H1 (cell line): ENCODE measurements around the gene SVOPL. TPM values are rescaled to one million over a fixed set of nuclear protein-coding genes. Genes with fewer than 3 reads are reported as not detected.

ENCODE experiments used
- CTCF ChIA-PET: fragments of 300-600 bp; sonication (Branson Sonifier 250); formaldehyde crosslinking; loops from one replicate; lab custom pipeline; 2021; ENCODE audit not compliant: partially characterized antibody; lab: Charles Lee
- POLR2A ChIA-PET: fragments of 300-600 bp; sonication (Branson Sonifier 250); formaldehyde crosslinking; loops from one replicate; lab custom pipeline; 2021; ENCODE audit warnings: inconsistent platforms; ENCODE audit not compliant: partially characterized antibody; lab: Charles Lee
- DNase-seq, 2 experiments: peaks; one replicate each; pipeline versions ENCODE4 v3.0.0 to v3.0.0-alpha.2; 2010 to 2022; ENCODE audit warnings: low spot score in 2 of 2, low read depth in 1 of 2, mixed read lengths in 1 of 2
- FAIRE-seq: peaks from 2 replicates; lab custom pipeline; 2011; peaks lifted over from hg19 to GRCh38; lab: Jason Lieb, UNC
- H2AFZ ChIP-seq: 2 replicates; pipeline ENCODE4 v1.8.1; 2012; ENCODE audit warnings: low read length, inconsistent platforms
- H2AK5ac ChIP-seq: 2 replicates; pipeline ENCODE4 v1.6.1; 2013; ENCODE audit warnings: low read depth, low read length
- H2BK120ac ChIP-seq: replicated peaks from 2 replicates; pipeline ENCODE3; 2013; ENCODE audit warnings: low read depth, low read length, inconsistent platforms
- H2BK12ac ChIP-seq: 2 replicates; pipeline ENCODE4 v1.6.1; 2013; ENCODE audit warnings: low read depth, low read length
- H2BK15ac ChIP-seq: 2 replicates; pipeline ENCODE4 v1.6.1; 2013; ENCODE audit warnings: low read length
- H2BK20ac ChIP-seq: 2 replicates; pipeline ENCODE4 v1.6.1; 2013; ENCODE audit warnings: low read length
- H2BK5ac ChIP-seq: 2 replicates; pipeline ENCODE4 v1.6.1; 2013; ENCODE audit warnings: low read depth, low read length
- H3K14ac ChIP-seq: 2 replicates; pipeline ENCODE4 v1.6.1; 2013; ENCODE audit warnings: inconsistent platforms; ENCODE audit not compliant: insufficient read length
- H3K18ac ChIP-seq: 2 replicates; pipeline ENCODE4 v1.6.1; 2013; ENCODE audit warnings: low read length; ENCODE audit errors: extremely low read depth
- H3K23ac ChIP-seq: 2 replicates; pipeline ENCODE4 v1.6.1; 2013; ENCODE audit warnings: inconsistent platforms; ENCODE audit not compliant: insufficient read length
- H3K23me2 ChIP-seq: 2 replicates; pipeline ENCODE4 v1.6.1; 2013; ENCODE audit warnings: low read depth, low read length
- H3K27ac ChIP-seq: 2 replicates; pipeline ENCODE4 v1.6.1; 2011; ENCODE audit warnings: low read depth, low read length, inconsistent platforms
- H3K27me3 ChIP-seq, 4 experiments: replicated peaks in 1 of 4; 1 replicate in 1 of 4; 2 replicates in 3 of 4; pipeline versions ENCODE4 v1.6.1 to v1.8.1; 2011 to 2013; ENCODE audit warnings: low read length in 3 of 4, mild to moderate bottlenecking in 3 of 4, inconsistent platforms in 2 of 4, mixed read lengths in 2 of 4, moderate library complexity in 1 of 4; ENCODE audit not compliant: control insufficient read depth in 3 of 4, insufficient read depth in 3 of 4; ENCODE audit errors: extremely low read depth in 1 of 4
- H3K36me3 ChIP-seq, 4 experiments: 2 replicates each; pipeline versions ENCODE4 v1.6.1 to v1.8.1; 2011 to 2013; ENCODE audit warnings: mild to moderate bottlenecking in 4 of 4, low read length in 3 of 4, moderate library complexity in 2 of 4, control low read depth in 1 of 4, inconsistent platforms in 1 of 4; ENCODE audit not compliant: insufficient read depth in 4 of 4, control insufficient read depth in 2 of 4
- H3K4ac ChIP-seq: replicated peaks from 2 replicates; pipeline ENCODE3; 2013; ENCODE audit warnings: low read length, low read depth, mixed read lengths, inconsistent platforms; ENCODE audit not compliant: insufficient read length
- H3K4me1 ChIP-seq, 4 experiments: replicated peaks in 1 of 4; 1 replicate in 1 of 4; 2 replicates in 3 of 4; pipeline versions ENCODE4 v1.6.1 to v1.8.1; 2011 to 2013; ENCODE audit warnings: low read length in 3 of 4, inconsistent platforms in 2 of 4, mixed read lengths in 1 of 4; ENCODE audit not compliant: insufficient read depth in 4 of 4, control insufficient read depth in 3 of 4
- H3K4me2 ChIP-seq, 2 experiments: 2 replicates each; pipeline versions ENCODE4 v1.6.1 to v1.8.1; 2011 to 2013; ENCODE audit warnings: low read depth in 2 of 2, low read length in 2 of 2, control low read depth in 1 of 2, inconsistent platforms in 1 of 2, mild to moderate bottlenecking in 1 of 2; ENCODE audit not compliant: insufficient read depth in 1 of 2
- H3K4me3 ChIP-seq, 4 experiments: fragments of 200-600, 300-600 bp in 1 of 4; sonication (generic), shearing (Covaris generic), sonication (Bioruptor Twin) in 1 of 4; 2 replicates each; pipeline versions ENCODE4 v1.5.1 to v1.8.1; 2011 to 2016; ENCODE audit warnings: low read length in 4 of 4, low read depth in 3 of 4, control low read depth in 2 of 4, inconsistent platforms in 2 of 4, mild to moderate bottlenecking in 2 of 4, mixed read lengths in 1 of 4, moderate library complexity in 1 of 4; ENCODE audit not compliant: insufficient read depth in 2 of 4; ENCODE audit errors: extremely low read depth in 1 of 4
- H3K56ac ChIP-seq: replicated peaks from 2 replicates; pipeline ENCODE3; 2013; ENCODE audit warnings: low read depth, mild to moderate bottlenecking, mixed read lengths, low read length, inconsistent platforms; ENCODE audit not compliant: insufficient read length
- H3K79me1 ChIP-seq: 2 replicates; pipeline ENCODE4 v1.6.1; 2013; ENCODE audit warnings: low read depth, low read length, control low read depth
- H3K79me2 ChIP-seq, 2 experiments: 2 replicates each; pipeline versions ENCODE4 v1.6.1 to v1.8.1; 2012 to 2013; ENCODE audit warnings: low read length in 2 of 2, mild to moderate bottlenecking in 2 of 2, inconsistent platforms in 1 of 2; ENCODE audit not compliant: insufficient read depth in 2 of 2, control insufficient read depth in 1 of 2
- H3K9ac ChIP-seq, 4 experiments: replicated peaks in 1 of 4; 1 replicate in 1 of 4; 2 replicates in 3 of 4; pipeline versions ENCODE4 v1.6.1 to v1.8.1; 2011 to 2013; ENCODE audit warnings: low read depth in 3 of 4, low read length in 3 of 4, control low read depth in 2 of 4, mild to moderate bottlenecking in 2 of 4, moderate library complexity in 2 of 4, inconsistent platforms in 1 of 4; ENCODE audit errors: extremely low read depth in 1 of 4
- H3K9me3 ChIP-seq, 2 experiments: 2 replicates each; pipeline versions ENCODE4 v1.6.1 to v1.8.1; 2012 to 2013; ENCODE audit warnings: mild to moderate bottlenecking in 2 of 2, moderate library complexity in 2 of 2, control low read depth in 1 of 2, inconsistent platforms in 1 of 2, low read depth in 1 of 2, low read length in 1 of 2, mixed read lengths in 1 of 2; ENCODE audit not compliant: insufficient read depth in 2 of 2
- H4K20me1 ChIP-seq, 2 experiments: replicated peaks in 1 of 2; 2 replicates each; pipeline versions ENCODE3 to v1.8.1; 2011 to 2013; ENCODE audit warnings: inconsistent platforms in 2 of 2, low read length in 2 of 2, mild to moderate bottlenecking in 1 of 2; ENCODE audit not compliant: insufficient read depth in 2 of 2, control insufficient read depth in 1 of 2
- H4K5ac ChIP-seq: 2 replicates; pipeline ENCODE4 v1.6.1; 2013; ENCODE audit warnings: low read length, low read depth, mixed read lengths, inconsistent platforms; ENCODE audit not compliant: insufficient read length
- H4K8ac ChIP-seq: 2 replicates; pipeline ENCODE4 v1.8.0; 2013; ENCODE audit warnings: mild to moderate bottlenecking, moderate library complexity, low read length, inconsistent platforms; ENCODE audit not compliant: insufficient read depth; ENCODE audit errors: extremely low read depth
- H4K91ac ChIP-seq: replicated peaks from 2 replicates; pipeline ENCODE3; 2013; ENCODE audit warnings: low read length, mixed read lengths, inconsistent platforms; ENCODE audit not compliant: insufficient read length
- CTCF ChIP-seq, 3 experiments: IDR thresholded peaks; 1 replicate in 2 of 3; 2 replicates in 1 of 3; pipeline versions ENCODE4 v1.5.1 to v1.6.1; 2011; ENCODE audit warnings: low read length in 3 of 3, mild to moderate bottlenecking in 3 of 3, inconsistent platforms in 2 of 3, low read depth in 1 of 3, moderate library complexity in 1 of 3; ENCODE audit not compliant: insufficient read depth in 1 of 3; ENCODE audit errors: control extremely low read depth in 1 of 3
- E2F6 ChIP-seq: IDR thresholded peaks from 2 replicates; pipeline ENCODE4 v1.6.1; 2012; ENCODE audit warnings: inconsistent platforms
- EZH2 ChIP-seq: fragments of 200-600 bp; sonication (generic); IDR thresholded peaks from 2 replicates; pipeline ENCODE4 v1.7.1; 2012; ENCODE audit warnings: low read depth, mild to moderate bottlenecking, moderate library complexity, low read length, inconsistent platforms; ENCODE audit not compliant: severe bottlenecking
- NANOG ChIP-seq: IDR thresholded peaks from 2 replicates; pipeline ENCODE4 v1.6.1; 2011; ENCODE audit warnings: low read length, low read depth, mild to moderate bottlenecking, inconsistent platforms; ENCODE audit not compliant: insufficient read depth, poor library complexity, severe bottlenecking
- RAD21 ChIP-seq, 2 experiments: IDR thresholded peaks in 1 of 2; conservative IDR thresholded peaks in 1 of 2; 2 replicates each; pipeline ENCODE4 v1.6.1; 2011; ENCODE audit warnings: low read depth in 2 of 2, low read length in 2 of 2, improper control_type of control experiment in 1 of 2, inconsistent platforms in 1 of 2, mild to moderate bottlenecking in 1 of 2, moderate library complexity in 1 of 2
- RNF2 ChIP-seq: fragments of 200-900, 300-1000 bp; sonication (generic); IDR thresholded peaks from 2 replicates; pipeline ENCODE4 v1.7.1; 2016; ENCODE audit warnings: borderline replicate concordance, low read depth, mild to moderate bottlenecking, antibody characterized with exemption, low read length; ENCODE audit not compliant: poor library complexity, severe bottlenecking; ENCODE audit errors: missing control alignments
- SP1 ChIP-seq: IDR thresholded peaks from 2 replicates; pipeline ENCODE4 v1.6.1; 2011; ENCODE audit warnings: low read depth, low read length
- WGBS, 2 experiments: shearing (Covaris generic) in 1 of 2; methylation state at CpG; one replicate each; pipeline versions ENCODE4 v1.1.6 to v1.1.7; 2013 to 2015; ENCODE audit warnings: low lambda C conversion rate in 2 of 2, mixed read lengths in 2 of 2, inconsistent platforms in 1 of 2, low coverage in 1 of 2, missing lambda C conversion rate in 1 of 2; ENCODE audit not compliant: insufficient replicate concordance in 2 of 2, insufficient coverage in 1 of 2, insufficient read length in 1 of 2; ENCODE audit errors: extremely low coverage in 1 of 2, missing lambda C conversion rate in 1 of 2; 5-methylcytosine and 5-hydroxymethylcytosine counted together
- polyA plus RNA-seq, 7 experiments: library from polyadenylated mRNA; depleted of rRNA in 3 of 7; stranded (reverse) in 5 of 7; unstranded in 2 of 7; fragments of >200 nt in 5 of 7; fragments of 200-250 nt in 2 of 7; gene quantifications; 1 replicate in 5 of 7; 2 replicates in 1 of 7; 4 replicates in 1 of 7; pipeline versions ENCODE4 v1.2.1 to v1.2.3, GENCODE V29; 2011 to 2013; ENCODE audit warnings: missing spikeins in 2 of 7, mixed read lengths in 2 of 7
- total RNA-seq: library from RNA; stranded (reverse); fragmentation: NEBNext Ultra II Directional; extraction: Animal tissue kit (Norgen Biotek cat#: 25700); gene quantifications from 2 replicates; pipeline ENCODE4 v1.2.1, GENCODE V29; 2021
- TF ChIP-seq, protein P1 (sequence below): IDR thresholded peaks from 2 replicates; pipeline ENCODE4 v1.6.1; 2011; ENCODE audit warnings: low read length, improper control_type of control experiment

Gene SVOPL
- total and polyA plus RNA-seq, 2 of the 8 experiments (the other 6 are each of a cell fraction or from before 2014, with no cell fraction given), result 1.1 to 1.4 TPM

GRCh38 chr7:138570715-138571114 lies 130.4 kb downstream of the SVOPL start:
- Histone ChIP-seq H3K27ac (no peak overlapping the region), H3K18ac (no peak overlapping the region), H2BK15ac (no peak overlapping the region), H4K5ac (no peak overlapping the region), H3K23ac (no peak overlapping the region), H2BK120ac (no peak overlapping the region), H2AK5ac (no peak overlapping the region), H3K9me3 (peaks cover 2 to 3% of the 10 kb centered on the region in 2 experiments; a peak in 2 of 4 replicates), H2BK20ac (no peak overlapping the region), H4K20me1 (peaks cover 0 to 1% of the 10 kb centered on the region in 2 experiments), H3K4me3 (no peak overlapping the region), H3K9ac (no peak overlapping the region), H3K36me3 (peaks cover 30 to 100% (median 67%) of the 10 kb centered on the region in 4 experiments), H3K27me3 (no peaks in the 10 kb centered on the region), H2AFZ (no peak overlapping the region), H3K23me2 (no peaks in the 10 kb centered on the region), H3K4me2 (no peak overlapping the region), H4K91ac (no peak overlapping the region), H3K56ac (no peak overlapping the region), H4K8ac (no peak overlapping the region), H3K79me1 (no peaks in the 10 kb centered on the region; the same call in 1 of the 2 replicates), H2BK12ac (no peak overlapping the region), H3K14ac (no peak overlapping the region), H3K79me2 (peaks cover 0 to 24% of the 10 kb centered on the region in 2 experiments; a peak in 2 of 4 replicates), H2BK5ac (no peak overlapping the region), H3K4ac (no peak overlapping the region), H3K4me1 (no peaks in the 10 kb centered on the region)
- POLR2A ChIA-PET, result no interaction called here
- WGBS, 2 experiments, result 91% methylated on average over 4 of the region's 4 CpGs; no CpG with 5 or more reads in 1 of the 2 experiments
- CTCF ChIA-PET, result no interaction called here
- no peak for FAIRE-seq
- no peak for DNase-seq
- no peak for TF ChIP-seq E2F6
- no peak for TF ChIP-seq RNF2
- no peak for TF ChIP-seq NANOG
- TF ChIP-seq SP1, result no peak
- no peak for TF ChIP-seq RAD21 (IDR thresholded peaks at IDR 0.05 in 1 of 2, conservative IDR thresholded peaks at IDR 0.05 in 1 of 2; ENCODE audit: low read depth in 2 of 2, low read length in 2 of 2)
- no peak for TF ChIP-seq EZH2
- TF ChIP-seq, protein P1, sequence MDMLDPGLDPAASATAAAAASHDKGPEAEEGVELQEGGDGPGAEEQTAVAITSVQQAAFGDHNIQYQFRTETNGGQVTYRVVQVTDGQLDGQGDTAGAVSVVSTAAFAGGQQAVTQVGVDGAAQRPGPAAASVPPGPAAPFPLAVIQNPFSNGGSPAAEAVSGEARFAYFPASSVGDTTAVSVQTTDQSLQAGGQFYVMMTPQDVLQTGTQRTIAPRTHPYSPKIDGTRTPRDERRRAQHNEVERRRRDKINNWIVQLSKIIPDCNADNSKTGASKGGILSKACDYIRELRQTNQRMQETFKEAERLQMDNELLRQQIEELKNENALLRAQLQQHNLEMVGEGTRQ, result no peak
- no peak for TF ChIP-seq CTCF (IDR thresholded peaks at IDR 0.05; ENCODE audit: control extremely low read depth in 1 of 3, insufficient read depth in 1 of 3, low read depth in 1 of 3, low read length in 3 of 3)
